ENCODE results near the gene BRME1. TPM values are rescaled to one million over a fixed set of nuclear protein-coding genes. Genes with fewer than 3 reads are reported as not detected.
"Not testable (repeated sequence)": the region's sequence is repeated elsewhere in the genome, so short reads cannot be mapped to it uniquely, and the experiment has no call there.

Gene BRME1
- polyA plus RNA-seq, 3 donors from 2014 or later: 2.7 to 12.2 (median 6.9) TPM

- Mint-ChIP-seq H3K4me3 (no peak overlapping the region), H3K27me3 (ENCODE audit: low read depth in 3 of 3) (peaks cover 0 to 3% (median 3%) of the 10 kb centered on the region in 3 donors), H3K4me1 (peaks cover 0 to 4% of the 10 kb centered on the region in 2 donors), H3K9me3 (no peaks in the 10 kb centered on the region), H3K36me3 (no peaks in the 10 kb centered on the region), H3K27ac (peak overlapping the region in 2 of 6 donors; percentile 5 to 21)
- DNase-seq: no peak
Measured at GRCh38 chr19:13934785-13935109, 28.8 kb upstream of the BRME1 start.

- H3K36me3 Mint-ChIP-seq: peaks cover 4 to 5% (median 5%) of the 10 kb centered on the region in 3 donors
- H3K9me3 Mint-ChIP-seq: no peaks in the 10 kb centered on the region
- peaks cover 0 to 4% of the 10 kb centered on the region in 2 donors for H3K4me1 Mint-ChIP-seq
- peaks cover 2 to 3% (median 3%) of the 10 kb centered on the region in 3 donors for H3K27me3 Mint-ChIP-seq (ENCODE audit: low read depth in 3 of 3)
- no peak overlapping the region for H3K4me3 Mint-ChIP-seq
- no peak for DNase-seq
- H3K27ac Mint-ChIP-seq: no peak overlapping the region
Measured at GRCh38 chr19:13932911-13933393, 27.0 kb upstream of the BRME1 start.

GRCh38 chr19:13932149-13932637, 26.3 kb upstream of the BRME1 start:
- no peak for DNase-seq
- peak overlapping the region in 1 of 6 donors; percentile 40 for H3K27ac Mint-ChIP-seq
- H3K4me3 Mint-ChIP-seq: no peak overlapping the region
- H3K27me3 Mint-ChIP-seq (ENCODE audit: low read depth in 3 of 3): peaks cover 0 to 3% (median 2%) of the 10 kb centered on the region in 3 donors
- H3K36me3 Mint-ChIP-seq: peaks cover 4 to 5% (median 5%) of the 10 kb centered on the region in 3 donors
- H3K9me3 Mint-ChIP-seq: no peaks in the 10 kb centered on the region
- peaks cover 0 to 4% of the 10 kb centered on the region in 2 donors for H3K4me1 Mint-ChIP-seq

- Mint-ChIP-seq H3K9me3 (no peaks in the 10 kb centered on the region), H3K4me1 (peaks cover 0 to 4% of the 10 kb centered on the region in 2 donors), H3K36me3 (peaks cover 4 to 5% (median 5%) of the 10 kb centered on the region in 3 donors), H3K4me3 (no peak overlapping the region), H3K27me3 (ENCODE audit: low read depth in 3 of 3) (peaks cover 0 to 3% (median 2%) of the 10 kb centered on the region in 3 donors), H3K27ac (no peak overlapping the region)
- no peak for DNase-seq
Measured at GRCh38 chr19:13931391-13932148, 25.7 kb upstream of the BRME1 start.

- H3K4me3 Mint-ChIP-seq: no peak overlapping the region
- H3K4me1 Mint-ChIP-seq: peaks cover 0 to 4% of the 10 kb centered on the region in 2 donors
- H3K27me3 Mint-ChIP-seq (ENCODE audit: low read depth in 3 of 3): peaks cover 0 to 3% (median 2%) of the 10 kb centered on the region in 3 donors
- DNase-seq: no peak
- H3K9me3 Mint-ChIP-seq: no peaks in the 10 kb centered on the region
- no peak overlapping the region for H3K27ac Mint-ChIP-seq
- peaks cover 5 to 8% (median 8%) of the 10 kb centered on the region in 3 donors for H3K36me3 Mint-ChIP-seq
Measured at GRCh38 chr19:13930402-13930801, 24.5 kb upstream of the BRME1 start.

- Mint-ChIP-seq H3K27ac (no peak overlapping the region), H3K4me1 (peaks cover 0 to 4% of the 10 kb centered on the region in 2 donors), H3K9me3 (no peaks in the 10 kb centered on the region), H3K4me3 (no peak overlapping the region), H3K27me3 (ENCODE audit: low read depth in 3 of 3) (peaks cover 0 to 3% (median 2%) of the 10 kb centered on the region in 3 donors), H3K36me3 (peaks cover 5 to 10% (median 9%) of the 10 kb centered on the region in 3 donors)
- no peak for DNase-seq
Measured at GRCh38 chr19:13929956-13930355, 24.0 kb upstream of the BRME1 start.

- Mint-ChIP-seq H3K27ac (no peak overlapping the region), H3K4me3 (no peak overlapping the region), H3K36me3 (peaks cover 5 to 14% (median 13%) of the 10 kb centered on the region in 3 donors), H3K4me1 (no peaks in the 10 kb centered on the region), H3K9me3 (no peaks in the 10 kb centered on the region), H3K27me3 (ENCODE audit: low read depth in 3 of 3) (peaks cover 0 to 4% (median 2%) of the 10 kb centered on the region in 3 donors)
- no peak for DNase-seq
Measured at GRCh38 chr19:13929340-13929739, 23.4 kb upstream of the BRME1 start.

- H3K4me1 Mint-ChIP-seq: no peaks in the 10 kb centered on the region
- no peak overlapping the region for H3K4me3 Mint-ChIP-seq
- DNase-seq: no peak
- H3K9me3 Mint-ChIP-seq: no peaks in the 10 kb centered on the region
- H3K36me3 Mint-ChIP-seq: peaks cover 10 to 23% (median 20%) of the 10 kb centered on the region in 3 donors
- H3K27ac Mint-ChIP-seq: peak overlapping the region in 1 of 6 donors; percentile 82
- H3K27me3 Mint-ChIP-seq (ENCODE audit: low read depth in 3 of 3): peaks cover 0 to 2% (median 2%) of the 10 kb centered on the region in 3 donors
Measured at GRCh38 chr19:13926715-13927114, 20.8 kb upstream of the BRME1 start.

GRCh38 chr19:13926010-13926409, 20.1 kb upstream of the BRME1 start:
- peaks cover 0 to 2% (median 2%) of the 10 kb centered on the region in 3 donors for H3K27me3 Mint-ChIP-seq (ENCODE audit: low read depth in 3 of 3)
- H3K4me3 Mint-ChIP-seq: no peak overlapping the region
- no peak overlapping the region for H3K27ac Mint-ChIP-seq
- no peaks in the 10 kb centered on the region for H3K9me3 Mint-ChIP-seq
- DNase-seq: no peak
- peaks cover 14 to 30% (median 27%) of the 10 kb centered on the region in 3 donors for H3K36me3 Mint-ChIP-seq
- peaks cover 0 to 3% of the 10 kb centered on the region in 2 donors for H3K4me1 Mint-ChIP-seq

GRCh38 chr19:13923194-13923987, 17.5 kb upstream of the BRME1 start:
- DNase-seq: no peak
- Mint-ChIP-seq H3K27ac (no peak overlapping the region), H3K27me3 (ENCODE audit: low read depth in 3 of 3) (peaks cover 0 to 2% (median 0%) of the 10 kb centered on the region in 3 donors), H3K9me3 (no peaks in the 10 kb centered on the region), H3K4me1 (peaks cover 0 to 4% of the 10 kb centered on the region in 2 donors), H3K4me3 (no peak overlapping the region), H3K36me3 (peaks cover 14 to 34% (median 28%) of the 10 kb centered on the region in 3 donors)

- peaks cover 10 to 30% (median 25%) of the 10 kb centered on the region in 3 donors for H3K36me3 Mint-ChIP-seq
- not testable (repeated sequence) for H3K27me3 Mint-ChIP-seq (ENCODE audit: low read depth in 3 of 3); H3K4me1 Mint-ChIP-seq; H3K4me3 Mint-ChIP-seq; H3K9me3 Mint-ChIP-seq; DNase-seq
- H3K27ac Mint-ChIP-seq: peak overlapping the region in 1 of 6 donors; percentile 45
Measured at GRCh38 chr19:13922118-13922517, 16.2 kb upstream of the BRME1 start.

GRCh38 chr19:13920940-13921747, 15.2 kb upstream of the BRME1 start:
- Mint-ChIP-seq H3K36me3 (peaks cover 14 to 33% (median 23%) of the 10 kb centered on the region in 3 donors), H3K4me3 (no peak overlapping the region), H3K4me1 (peaks cover 0 to 4% of the 10 kb centered on the region in 2 donors), H3K27ac (peak overlapping the region in 5 of 6 donors; percentile 50 to 85 (median 69)), H3K9me3 (no peaks in the 10 kb centered on the region), H3K27me3 (ENCODE audit: low read depth in 3 of 3) (peaks cover 0 to 5% (median 0%) of the 10 kb centered on the region in 3 donors)
- peak; percentile 27 to 31 (median 28) for DNase-seq

- no peak for DNase-seq
- peaks cover 14 to 31% (median 21%) of the 10 kb centered on the region in 3 donors for H3K36me3 Mint-ChIP-seq
- peak overlapping the region in 2 of 6 donors; percentile 57 to 77 for H3K27ac Mint-ChIP-seq
- H3K4me3 Mint-ChIP-seq: no peak overlapping the region
- no peaks in the 10 kb centered on the region for H3K9me3 Mint-ChIP-seq
- peaks cover 0 to 5% (median 0%) of the 10 kb centered on the region in 3 donors for H3K27me3 Mint-ChIP-seq (ENCODE audit: low read depth in 3 of 3)
- H3K4me1 Mint-ChIP-seq: peaks cover 0 to 4% of the 10 kb centered on the region in 2 donors
Measured at GRCh38 chr19:13920524-13920923, 14.6 kb upstream of the BRME1 start.

Data from immature natural killer cell (primary cell).